ENCODE measurements around the gene FILIP1L. TPM values are rescaled to one million over a fixed set of nuclear protein-coding genes. Genes with fewer than 3 reads are reported as not detected.
A peak's percentile ranks its signal among the peaks of the same experiment; 100 is the strongest.

The FILIP1L gene
- polyA plus RNA-seq, 1 of the 3 experiments (the other 2 are of a cell fraction) = 26.8 TPM

DNA sequence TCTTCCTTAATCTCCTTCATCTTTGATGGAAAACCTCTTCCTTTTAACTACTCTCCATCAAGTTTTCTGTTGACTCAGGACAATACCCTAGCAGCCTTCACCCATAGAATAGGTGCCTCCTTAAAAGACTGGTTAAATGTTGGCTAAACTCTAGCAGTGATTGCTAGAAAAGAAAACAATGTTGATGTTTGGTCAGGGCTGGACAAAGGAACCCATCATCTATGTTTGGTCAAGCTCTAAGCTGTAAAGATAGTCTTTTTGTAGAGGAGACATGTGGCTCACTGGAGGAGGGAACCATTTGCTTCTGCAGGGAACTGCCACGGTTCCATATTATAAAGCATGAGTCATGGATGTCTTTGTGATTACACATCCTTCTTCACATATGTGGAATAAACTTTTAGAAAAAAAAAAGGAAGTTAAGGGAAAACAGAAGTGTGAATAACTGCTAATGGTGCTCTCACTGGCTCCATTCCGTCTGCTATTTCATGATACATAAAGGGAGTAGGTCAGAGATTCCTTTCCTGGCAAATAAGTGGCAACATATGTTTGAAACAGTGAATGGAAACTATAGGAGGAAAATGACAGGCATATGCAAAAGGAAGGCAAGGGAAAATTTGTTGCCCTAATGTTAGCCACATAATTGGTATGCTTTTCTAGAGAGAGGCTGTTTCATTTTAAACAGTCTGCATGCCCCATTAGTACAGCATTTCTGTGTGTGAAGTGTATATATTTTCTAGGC is 218.4 kb downstream of the FILIP1L start:
- POLR2A ChIA-PET = interaction anchor here (0.6 kb wide), 1 partner anchor 23 kb away, joined by 3 read pairs; no protein-coding TSS in a partner anchor
- 3% methylated on average over 2 of the region's 2 CpGs for WGBS (ENCODE audit: low lambda C conversion rate)
- peak; percentile 54; the same call in 1 of the 2 replicates for TF ChIP-seq PBX3 (IDR thresholded peaks at IDR 0.05)
- TF ChIP-seq RCOR1 (IDR thresholded peaks at IDR 0.05; ENCODE audit: low read length) = no peak
- peak; percentile 12; the same call in 1 of the 2 replicates for TF ChIP-seq MEF2A (IDR thresholded peaks at IDR 0.05; ENCODE audit: borderline replicate concordance, low read depth)
- no peak for TF ChIP-seq RFX5 (IDR thresholded peaks at IDR 0.05; ENCODE audit: low read length)
- TF ChIP-seq, protein P1, sequence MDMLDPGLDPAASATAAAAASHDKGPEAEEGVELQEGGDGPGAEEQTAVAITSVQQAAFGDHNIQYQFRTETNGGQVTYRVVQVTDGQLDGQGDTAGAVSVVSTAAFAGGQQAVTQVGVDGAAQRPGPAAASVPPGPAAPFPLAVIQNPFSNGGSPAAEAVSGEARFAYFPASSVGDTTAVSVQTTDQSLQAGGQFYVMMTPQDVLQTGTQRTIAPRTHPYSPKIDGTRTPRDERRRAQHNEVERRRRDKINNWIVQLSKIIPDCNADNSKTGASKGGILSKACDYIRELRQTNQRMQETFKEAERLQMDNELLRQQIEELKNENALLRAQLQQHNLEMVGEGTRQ (IDR thresholded peaks at IDR 0.05; ENCODE audit: borderline replicate concordance, low read depth, low read length) = no peak
- TF ChIP-seq ZBTB33 (IDR thresholded peaks at IDR 0.05; ENCODE audit: borderline replicate concordance, low read depth) = peak; percentile 63; the same call in 1 of the 2 replicates
- peak; percentile 93 for TF ChIP-seq FOSL2 (IDR thresholded peaks at IDR 0.05; ENCODE audit: borderline replicate concordance, low read depth)
- peak; percentile 48; the same call in 1 of the 2 replicates for TF ChIP-seq POLR2AphosphoS5 (IDR thresholded peaks at IDR 0.05; ENCODE audit: low read depth, low read length)
- TF ChIP-seq RXRA (IDR thresholded peaks at IDR 0.05; ENCODE audit: borderline replicate concordance, low read depth) = peak; percentile 56; the same call in 1 of the 2 replicates
- TF ChIP-seq YY1 (IDR thresholded peaks at IDR 0.05; ENCODE audit: low read depth) = peak; percentile 75; the same call in 1 of the 2 replicates
- peak; percentile 94 for TF ChIP-seq JUND (IDR thresholded peaks at IDR 0.05)
- peak; percentile 63; the same call in 1 of the 2 replicates for TF ChIP-seq NFIC (IDR thresholded peaks at IDR 0.05; ENCODE audit: borderline replicate concordance)
- TF ChIP-seq FOXM1 (IDR thresholded peaks at IDR 0.05; ENCODE audit: low read depth) = no peak
- no peak for TF ChIP-seq CHD2 (IDR thresholded peaks at IDR 0.05; ENCODE audit: low read length, partially characterized antibody)
- no peak for TF ChIP-seq SIN3A (IDR thresholded peaks at IDR 0.05; ENCODE audit: borderline replicate concordance, low read depth, low read length)
- TF ChIP-seq NRF1 (IDR thresholded peaks at IDR 0.05; ENCODE audit: low read depth, low read length) = no peak
- TF ChIP-seq ELF1 (IDR thresholded peaks at IDR 0.05) = no peak
- no peak for TF ChIP-seq CTCF (IDR thresholded peaks at IDR 0.05)
- no peak for TF ChIP-seq FOXJ3 (CRISPR knock-in tag; IDR thresholded peaks at IDR 0.05)
- no peak for TF ChIP-seq IRF3 (IDR thresholded peaks at IDR 0.05; ENCODE audit: low read depth, low read length)
- TF ChIP-seq SMC3 (IDR thresholded peaks at IDR 0.05; ENCODE audit: low read depth, low read length) = no peak
- no peak for TF ChIP-seq GATA2 (CRISPR knock-in tag; IDR thresholded peaks at IDR 0.05)
- TF ChIP-seq RAD21 (IDR thresholded peaks at IDR 0.05; ENCODE audit: low read length) = no peak
- no peak for TF ChIP-seq TAF1 (IDR thresholded peaks at IDR 0.05; ENCODE audit: borderline replicate concordance, low read depth, low read length)
- peak in 1 of 2 experiments; percentile 84; a peak in 2 of 4 replicates for TF ChIP-seq EP300 (IDR thresholded peaks at IDR 0.05; ENCODE audit: borderline replicate concordance in 1 of 2, low read depth in 1 of 2, low read length in 1 of 2)
- TF ChIP-seq MAX (IDR thresholded peaks at IDR 0.05; ENCODE audit: low read depth) = peak; percentile 76

More for the DNA sequence above, 218.4 kb downstream of the FILIP1L start:
- no peak for DNase-seq
- Histone ChIP-seq H3F3A (replicated peaks; ENCODE audit: insufficient read depth) (peaks cover 27% of the 10 kb centered on the region), H3K79me2 (ENCODE audit: insufficient read depth) (peaks cover 14% of the 10 kb centered on the region), H3K27me3 (ENCODE audit: insufficient read depth) (no peaks in the 10 kb centered on the region), H2AFZ (ENCODE audit: low read depth) (peak overlapping the region; percentile 67), H3K9me3 (no peaks in the 10 kb centered on the region), H3K4me3 (ENCODE audit: low read depth in 2 of 2, low read length in 1 of 2) (no peak overlapping the region), H3K9me2 (no peaks in the 10 kb centered on the region), H3K4me2 (peak overlapping the region; percentile 44), H3K27ac (ENCODE audit: low read depth in 2 of 2, low read length in 1 of 2) (peak overlapping the region; percentile 69 to 98), H3K36me3 (replicated peaks in 1 of 2; ENCODE audit: control insufficient read depth in 1 of 2, insufficient read depth in 2 of 2, low read length in 1 of 2) (no peaks in the 10 kb centered on the region), H3K9ac (peak overlapping the region; percentile 75), H4K20me1 (ENCODE audit: insufficient read depth) (no peaks in the 10 kb centered on the region), H3K4me1 (ENCODE audit: control insufficient read depth in 1 of 2, insufficient read depth in 2 of 2, low read depth in 1 of 2, low read length in 1 of 2) (peaks cover 4 to 24% of the 10 kb centered on the region in 2 experiments)
- CTCF ChIA-PET = interaction anchor here (1.4 kb wide), 1 partner anchor 358 kb away, joined by 6 read pairs; no protein-coding TSS in a partner anchor

Measured in SK-N-SH (cell line).